Measurements from ENCODE around the gene HOOK1. TPM values are rescaled to one million over a fixed set of nuclear protein-coding genes. Genes with fewer than 3 reads are reported as not detected.
"Not testable (repeated sequence)": the region's sequence is repeated elsewhere in the genome, so short reads cannot be mapped to it uniquely, and the experiment has no call there.

Gene HOOK1
- total RNA-seq, 1 donor from 2014 or later: 10.3 TPM

- no peak for DNase-seq (ENCODE audit: low read depth)
- H3K4me3 ChIP-seq (ENCODE audit: low read depth, low read length): no peak overlapping the region
- no peaks in the 10 kb centered on the region for H3K36me3 ChIP-seq (ENCODE audit: control insufficient read depth, insufficient read depth, low read length)
- FAIRE-seq: no peak
- no peak for TF ChIP-seq CTCF (IDR thresholded peaks at IDR 0.05; ENCODE audit: insufficient read depth, low read length, severe bottlenecking)
- H3K27me3 ChIP-seq (ENCODE audit: control insufficient read depth, insufficient read depth, low read length): no peaks in the 10 kb centered on the region
These were observed 85.9 kb downstream of the HOOK1 start for GRCh38 chr1:59900640-59901039.

DNA sequence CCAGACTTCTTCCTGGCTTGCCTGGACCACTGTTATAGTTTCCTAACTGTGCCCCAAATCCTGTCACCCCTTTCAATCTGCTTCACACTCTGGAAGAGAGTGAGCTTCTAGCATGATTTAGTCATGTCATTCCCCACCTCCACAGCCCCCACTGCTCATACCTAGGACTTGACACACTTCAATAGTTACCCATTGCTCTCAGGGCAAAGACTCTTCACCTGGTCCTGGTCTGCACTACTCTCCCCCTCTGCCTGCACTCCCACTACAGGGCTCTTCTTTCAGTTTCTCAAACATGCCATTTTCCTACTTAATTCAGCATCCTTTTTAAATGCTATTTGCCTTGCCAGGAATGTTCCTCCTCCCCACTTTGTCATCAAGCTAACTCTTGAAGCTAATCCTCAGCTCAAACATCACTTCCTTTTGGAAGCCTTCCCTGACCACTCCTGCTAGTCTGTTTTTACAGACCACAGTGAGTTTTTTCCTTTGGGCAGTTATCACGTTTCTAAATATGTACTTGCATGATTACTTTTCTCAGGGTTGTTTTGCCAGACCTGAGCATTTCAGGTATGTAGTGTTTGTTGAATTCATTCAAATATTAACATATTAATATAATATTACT lies 87.1 kb downstream of the HOOK1 start:
- FAIRE-seq: peak; percentile 36

GRCh38 chr1:59903141-59903754 lies 88.5 kb downstream of the HOOK1 start:
- no peaks in the 10 kb centered on the region for H3K36me3 ChIP-seq (ENCODE audit: control insufficient read depth, insufficient read depth, low read length)
- FAIRE-seq (no peak), DNase-seq (ENCODE audit: low read depth) (peak; percentile 47)
- no peak overlapping the region for H3K4me3 ChIP-seq (ENCODE audit: low read depth, low read length)
- peak; percentile 57 for TF ChIP-seq CTCF (IDR thresholded peaks at IDR 0.05; ENCODE audit: insufficient read depth, low read length, severe bottlenecking)
- H3K27me3 ChIP-seq (ENCODE audit: control insufficient read depth, insufficient read depth, low read length): no peaks in the 10 kb centered on the region

More for the DNA sequence above, 87.1 kb downstream of the HOOK1 start:
- DNase-seq (ENCODE audit: low read depth): no peak
- Histone ChIP-seq H3K4me3 (ENCODE audit: low read depth, low read length) (no peak overlapping the region), H3K36me3 (ENCODE audit: control insufficient read depth, insufficient read depth, low read length) (no peaks in the 10 kb centered on the region), H3K27me3 (ENCODE audit: control insufficient read depth, insufficient read depth, low read length) (no peaks in the 10 kb centered on the region)
- TF ChIP-seq CTCF (IDR thresholded peaks at IDR 0.05; ENCODE audit: insufficient read depth, low read length, severe bottlenecking): no peak

DNA sequence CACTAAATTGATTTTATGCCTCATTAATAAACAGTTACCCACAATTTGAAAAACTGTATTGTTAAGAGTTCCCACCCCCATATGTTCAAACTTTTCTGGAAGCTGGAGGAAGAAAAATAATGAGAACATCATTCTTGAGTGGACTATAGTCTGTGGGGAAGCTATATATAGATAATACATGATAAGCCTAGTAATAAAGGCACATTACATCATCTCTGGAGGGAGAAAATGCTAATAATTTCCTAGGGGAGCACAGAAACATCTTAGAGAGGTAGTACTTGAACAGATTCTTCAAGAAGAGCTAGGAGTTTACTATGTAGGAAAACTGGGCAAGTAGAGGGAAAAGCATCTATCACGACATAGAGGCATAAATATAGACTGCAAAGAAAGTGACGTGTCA lies 92.2 kb downstream of the HOOK1 start:
- Histone ChIP-seq H3K4me3 (ENCODE audit: low read depth, low read length) (no peak overlapping the region), H3K27me3 (ENCODE audit: control insufficient read depth, insufficient read depth, low read length) (no peaks in the 10 kb centered on the region), H3K36me3 (ENCODE audit: control insufficient read depth, insufficient read depth, low read length) (no peaks in the 10 kb centered on the region)
- FAIRE-seq (no peak), DNase-seq (ENCODE audit: low read depth) (no peak)
- TF ChIP-seq CTCF (IDR thresholded peaks at IDR 0.05; ENCODE audit: insufficient read depth, low read length, severe bottlenecking): no peak

DNA sequence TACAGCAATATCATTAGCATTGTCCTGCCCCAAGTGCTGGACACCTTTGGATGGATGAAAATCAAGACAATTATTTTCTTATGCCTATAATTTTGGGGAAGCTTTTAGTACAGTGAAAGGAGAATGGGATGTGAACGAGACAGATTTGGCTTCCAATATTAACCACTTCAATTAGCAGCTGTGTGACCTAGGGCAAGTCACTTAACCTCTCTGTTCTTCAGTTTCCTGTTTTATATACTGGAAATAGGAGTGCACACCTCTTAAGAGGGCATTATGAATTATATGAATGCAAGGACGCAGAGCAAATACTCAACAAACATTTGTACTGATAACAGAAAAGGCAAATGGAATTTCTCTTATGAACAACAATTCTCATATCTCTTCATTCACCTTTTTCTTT lies 93.3 kb downstream of the HOOK1 start:
- TF ChIP-seq CTCF (IDR thresholded peaks at IDR 0.05; ENCODE audit: insufficient read depth, low read length, severe bottlenecking): no peak
- DNase-seq (ENCODE audit: low read depth) (no peak), FAIRE-seq (no peak)
- H3K36me3 ChIP-seq (ENCODE audit: control insufficient read depth, insufficient read depth, low read length): no peaks in the 10 kb centered on the region
- no peaks in the 10 kb centered on the region for H3K27me3 ChIP-seq (ENCODE audit: control insufficient read depth, insufficient read depth, low read length)
- H3K4me3 ChIP-seq (ENCODE audit: low read depth, low read length): no peak overlapping the region

DNA sequence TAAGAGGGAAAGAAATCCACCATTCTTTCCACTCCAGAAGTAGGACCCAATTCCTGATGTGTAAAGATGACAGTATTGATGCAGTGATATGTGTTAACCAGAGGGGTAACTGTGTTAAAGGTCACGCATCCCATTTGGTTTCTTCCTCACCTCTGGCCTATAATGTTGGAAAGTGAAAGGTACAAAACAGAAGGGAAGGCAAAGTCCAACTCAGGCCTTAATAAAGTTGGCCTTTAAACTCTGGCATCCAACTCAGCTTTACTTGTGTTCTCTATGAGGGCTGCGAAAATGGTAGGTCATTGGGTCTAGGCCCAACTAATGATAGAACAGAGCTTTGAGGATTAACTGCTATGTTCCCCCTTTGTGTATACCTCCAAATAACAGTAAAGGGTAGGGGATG lies 93.9 kb downstream of the HOOK1 start:
- Histone ChIP-seq H3K36me3 (ENCODE audit: control insufficient read depth, insufficient read depth, low read length) (no peaks in the 10 kb centered on the region), H3K4me3 (ENCODE audit: low read depth, low read length) (no peak overlapping the region), H3K27me3 (ENCODE audit: control insufficient read depth, insufficient read depth, low read length) (no peaks in the 10 kb centered on the region)
- peak; percentile 80 for FAIRE-seq
- no peak for DNase-seq (ENCODE audit: low read depth)
- no peak for TF ChIP-seq CTCF (IDR thresholded peaks at IDR 0.05; ENCODE audit: insufficient read depth, low read length, severe bottlenecking)

GRCh38 chr1:59914791-59915286 lies 100.1 kb downstream of the HOOK1 start:
- DNase-seq (ENCODE audit: low read depth); FAIRE-seq: not testable (repeated sequence)

More at GRCh38 chr1:59914791-59915286, 100.1 kb downstream of the HOOK1 start:
- not testable (repeated sequence) for H3K36me3 ChIP-seq (ENCODE audit: control insufficient read depth, insufficient read depth, low read length); H3K4me3 ChIP-seq (ENCODE audit: low read depth, low read length); H3K27me3 ChIP-seq (ENCODE audit: control insufficient read depth, insufficient read depth, low read length)

Data from bronchial epithelial cell (primary cell).